PC-3 (cell line): ENCODE data around the gene CUEDC1. TPM values are rescaled to one million over a fixed set of nuclear protein-coding genes. Genes with fewer than 3 reads are reported as not detected.

Experiments used
- ATAC-seq: fragments of 200-7000 bp; cut with Tn5 transposase; 2 replicates; pipeline ENCODE4 v1.9.1; 2020; ENCODE audit warnings: mild to moderate bottlenecking, moderate library complexity
- BruUV-seq: library from RNA; stranded (reverse); fragments of 400-500 nt; replicated peaks from 2 replicates; lab custom pipeline; 2021; lab: Mats Ljungman, UMichigan
- CTCF ChIA-PET: fragments of 300-600 bp; sonication (Branson Sonifier 250); formaldehyde crosslinking; loops from one replicate; lab custom pipeline; 2022; ENCODE audit warnings: antibody characterized with exemption; lab: Charles Lee
- POLR2A ChIA-PET: fragments of 300-600 bp; sonication (Branson Sonifier 250); formaldehyde crosslinking; loops from one replicate; lab custom pipeline; 2022; ENCODE audit warnings: antibody characterized with exemption; ENCODE audit not compliant: unreplicated experiment; lab: Charles Lee
- DNase-seq: peaks from one replicate; pipeline ENCODE4 v3.0.0-alpha.2; 2015
- H2AFZ ChIP-seq: fragments of 300-600 bp; sonication (generic); 2 replicates; pipeline ENCODE4 v1.6.0; 2016; ENCODE audit warnings: antibody characterized with exemption, low read length
- H3F3A ChIP-seq: fragments of 300-600 bp; sonication (generic); one replicate; pipeline ENCODE4 v1.6.0; 2017; ENCODE audit warnings: antibody characterized with exemption, low read length, control low read depth, mild to moderate bottlenecking; ENCODE audit not compliant: unreplicated experiment
- H3K27ac ChIP-seq: fragments of 300-600 bp; sonication (generic); 2 replicates; pipeline ENCODE4 v1.5.1; 2016; ENCODE audit warnings: mild to moderate bottlenecking, low read length
- H3K27me3 ChIP-seq: fragments of 300-600 bp; sonication (generic); 2 replicates; pipeline ENCODE4 v1.6.1; 2016; ENCODE audit warnings: low read length, mixed read lengths
- H3K36me3 ChIP-seq: fragments of 300-600 bp; sonication (generic); 2 replicates; pipeline ENCODE4 v1.6.1; 2016; ENCODE audit warnings: low read depth, mixed run types, low read length, mixed read lengths
- H3K4me1 ChIP-seq: fragments of 300-600 bp; sonication (generic); 2 replicates; pipeline ENCODE4 v1.5.1; 2016; ENCODE audit warnings: low read length; ENCODE audit not compliant: insufficient read depth
- H3K4me2 ChIP-seq: fragments of 300-600 bp; sonication (generic); 2 replicates; pipeline ENCODE4 v1.6.0; 2016; ENCODE audit warnings: low read length
- H3K4me3 ChIP-seq: fragments of 300-600 bp; sonication (generic); 2 replicates; pipeline ENCODE4 v1.5.1; 2016; ENCODE audit warnings: mild to moderate bottlenecking, low read length, mixed read lengths
- H3K79me2 ChIP-seq: fragments of 300-600 bp; sonication (generic); 2 replicates; pipeline ENCODE4 v1.6.1; 2017; ENCODE audit warnings: low read length, mixed read lengths
- H3K9ac ChIP-seq: fragments of 300-600 bp; sonication (generic); 2 replicates; pipeline ENCODE4 v1.6.0; 2016; ENCODE audit warnings: mild to moderate bottlenecking, low read length
- H3K9me2 ChIP-seq: fragments of 300-600 bp; sonication (generic); replicated peaks from 2 replicates; pipeline ENCODE4 v1.6.1; 2016; ENCODE audit warnings: mixed run types, low read length, mixed read lengths
- H3K9me3 ChIP-seq: fragments of 300-600 bp; sonication (generic); 2 replicates; pipeline ENCODE4 v1.6.1; 2016; ENCODE audit warnings: low read length, mixed read lengths
- H4K20me1 ChIP-seq: fragments of 300-600 bp; sonication (generic); 2 replicates; pipeline ENCODE4 v1.6.1; 2016; ENCODE audit warnings: low read length, mixed read lengths
- EZH2 ChIP-seq: fragments of 300-600 bp; sonication (generic); IDR thresholded peaks from one replicate; pipeline ENCODE4 v1.6.1; 2017; ENCODE audit warnings: antibody characterized with exemption, mild to moderate bottlenecking, low read length; ENCODE audit not compliant: unreplicated experiment
- EZH2phosphoT487 ChIP-seq: fragments of 300-600 bp; sonication (generic); IDR thresholded peaks from 2 replicates; pipeline ENCODE4 v1.6.1; 2018; ENCODE audit warnings: mild to moderate bottlenecking, antibody characterized with exemption, low read length, borderline replicate concordance
- intact Hi-C: fragments of 100-400 bp; cut with micrococcal nuclease; formaldehyde crosslinking; loops from 2 replicates; pipeline ENCODE4 v1.9.0; 2023
- total RNA-seq: library from RNA; depleted of rRNA; stranded (reverse); fragments of >200 nt; gene quantifications from 2 replicates; pipeline ENCODE4 v1.2.3, GENCODE V29; 2014
- TF ChIP-seq, protein P1 (sequence below): fragments of 300-600 bp; sonication (generic); conservative IDR thresholded peaks from 2 replicates; pipeline ENCODE4 v1.5.1; 2017; ENCODE audit warnings: antibody characterized with exemption, low read depth, mild to moderate bottlenecking, low read length

Gene CUEDC1
- total RNA-seq, 1 experiment from 2014 or later: 31.6 TPM

- H3F3A ChIP-seq: no peaks in the 10 kb centered on the region
- no peak overlapping the region for H3K9ac ChIP-seq
- DNase-seq: no peak
- no peaks in the 10 kb centered on the region for H3K9me2 ChIP-seq
- ATAC-seq: no peak
- no TSS peak for BruUV-seq
- H4K20me1 ChIP-seq: no peaks in the 10 kb centered on the region
- intact Hi-C loops: loop anchor here (2.0 kb wide), 1 partner anchor 61 kb away; no protein-coding TSS in a partner anchor
- CTCF ChIA-PET: no interaction called here
- peaks cover 26% of the 10 kb centered on the region for H3K36me3 ChIP-seq
- no peak overlapping the region for H3K4me3 ChIP-seq
- H3K4me1 ChIP-seq: peaks cover 70% of the 10 kb centered on the region
- no peak overlapping the region for H2AFZ ChIP-seq
- no peak overlapping the region for H3K27ac ChIP-seq
- TF ChIP-seq EZH2phosphoT487 (no peak), EZH2 (no peak)
- TF ChIP-seq, protein P1, sequence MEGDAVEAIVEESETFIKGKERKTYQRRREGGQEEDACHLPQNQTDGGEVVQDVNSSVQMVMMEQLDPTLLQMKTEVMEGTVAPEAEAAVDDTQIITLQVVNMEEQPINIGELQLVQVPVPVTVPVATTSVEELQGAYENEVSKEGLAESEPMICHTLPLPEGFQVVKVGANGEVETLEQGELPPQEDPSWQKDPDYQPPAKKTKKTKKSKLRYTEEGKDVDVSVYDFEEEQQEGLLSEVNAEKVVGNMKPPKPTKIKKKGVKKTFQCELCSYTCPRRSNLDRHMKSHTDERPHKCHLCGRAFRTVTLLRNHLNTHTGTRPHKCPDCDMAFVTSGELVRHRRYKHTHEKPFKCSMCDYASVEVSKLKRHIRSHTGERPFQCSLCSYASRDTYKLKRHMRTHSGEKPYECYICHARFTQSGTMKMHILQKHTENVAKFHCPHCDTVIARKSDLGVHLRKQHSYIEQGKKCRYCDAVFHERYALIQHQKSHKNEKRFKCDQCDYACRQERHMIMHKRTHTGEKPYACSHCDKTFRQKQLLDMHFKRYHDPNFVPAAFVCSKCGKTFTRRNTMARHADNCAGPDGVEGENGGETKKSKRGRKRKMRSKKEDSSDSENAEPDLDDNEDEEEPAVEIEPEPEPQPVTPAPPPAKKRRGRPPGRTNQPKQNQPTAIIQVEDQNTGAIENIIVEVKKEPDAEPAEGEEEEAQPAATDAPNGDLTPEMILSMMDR: no peak
- POLR2A ChIA-PET: no interaction called here
- no peaks in the 10 kb centered on the region for H3K27me3 ChIP-seq
- no peaks in the 10 kb centered on the region for H3K9me3 ChIP-seq
- peaks cover 4% of the 10 kb centered on the region; the same call in 1 of the 2 replicates for H3K79me2 ChIP-seq
- H3K4me2 ChIP-seq: no peak overlapping the region
Measured at GRCh38 chr17:57874058-57874419, 81.2 kb downstream of the CUEDC1 start.

DNA sequence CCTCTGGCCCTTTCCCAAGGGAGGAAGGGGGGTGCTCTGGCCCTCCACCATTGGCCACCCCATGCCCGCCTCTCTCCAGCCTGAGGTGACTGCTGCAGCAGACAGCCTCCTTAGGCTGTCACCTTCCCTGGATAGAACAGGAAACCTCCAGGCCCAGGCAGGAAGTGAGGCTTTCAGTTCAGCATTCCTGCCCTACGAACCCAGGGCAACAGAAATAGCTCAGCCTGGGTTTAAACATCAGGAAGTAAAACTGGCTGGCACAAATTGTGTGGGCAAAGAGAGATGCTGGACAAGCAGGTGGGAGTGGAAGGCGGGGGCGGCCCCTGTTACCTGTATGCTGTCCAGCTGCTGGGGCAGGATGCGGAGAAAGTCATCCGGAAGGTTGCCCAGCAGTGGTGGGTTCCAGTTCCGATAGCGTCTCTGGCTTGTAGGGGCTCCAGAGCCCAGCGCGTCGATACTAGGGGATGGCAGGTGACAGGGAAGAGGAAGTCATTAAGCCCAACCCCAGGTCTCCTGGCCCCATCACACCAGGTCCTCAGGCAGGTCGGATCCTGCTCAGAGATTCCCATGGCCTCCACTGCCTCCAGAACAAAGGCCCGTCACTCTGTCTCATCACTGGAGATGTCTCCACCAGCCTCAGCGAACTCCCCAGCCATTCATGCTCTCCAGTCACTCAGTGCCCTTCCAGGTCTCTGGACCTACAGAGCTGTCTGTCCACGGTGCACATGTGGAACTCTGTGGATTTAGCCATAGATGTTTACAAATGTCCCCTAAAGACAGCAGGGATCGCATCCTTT, 81.8 kb downstream of the CUEDC1 start:
- H3K27ac ChIP-seq: no peak overlapping the region
- no TSS peak for BruUV-seq
- CTCF ChIA-PET: no interaction called here

More for the DNA sequence above, 81.8 kb downstream of the CUEDC1 start:
- TF ChIP-seq EZH2phosphoT487 (no peak), EZH2 (no peak)
- TF ChIP-seq, protein P1: no peak
- no peak overlapping the region for H3K4me2 ChIP-seq
- H3K9me3 ChIP-seq: no peaks in the 10 kb centered on the region
- intact Hi-C loops: loop anchor here (2.0 kb wide), 1 partner anchor 61 kb away; no protein-coding TSS in a partner anchor
- H3K79me2 ChIP-seq: peaks cover 4% of the 10 kb centered on the region; the same call in 1 of the 2 replicates
- H3K4me3 ChIP-seq: no peak overlapping the region
- no peak overlapping the region for H3K9ac ChIP-seq
- peaks cover 71% of the 10 kb centered on the region for H3K4me1 ChIP-seq
- H3F3A ChIP-seq: no peaks in the 10 kb centered on the region
- ATAC-seq: no peak
- no peaks in the 10 kb centered on the region for H3K9me2 ChIP-seq
- POLR2A ChIA-PET: interaction anchor here (0.5 kb wide), 1 partner anchor 24 kb away, joined by 3 read pairs; the partner anchor contains the start of gene MRPS23
- H3K36me3 ChIP-seq: peaks cover 26% of the 10 kb centered on the region
- DNase-seq: no peak
- H4K20me1 ChIP-seq: no peaks in the 10 kb centered on the region
- H3K27me3 ChIP-seq: no peaks in the 10 kb centered on the region
- H2AFZ ChIP-seq: no peak overlapping the region
